K562 (cell line): ENCODE measurements around the gene VPS41. TPM values are rescaled to one million over a fixed set of nuclear protein-coding genes. Genes with fewer than 3 reads are reported as not detected.

Experiments used
- ATF3 ChIP-seq, 2 experiments: fragments of 450-650 bp in 1 of 2; sonication (generic) in 1 of 2; formaldehyde crosslinking in 1 of 2; IDR thresholded peaks in 1 of 2; conservative IDR thresholded peaks in 1 of 2; 2 replicates each; pipeline versions ENCODE4 v1.6.1 to v1.8.1; 2016 to 2023; ENCODE audit warnings: mild to moderate bottlenecking in 2 of 2, moderate library complexity in 2 of 2, inconsistent platforms in 1 of 2, missing genetic modification reagents in 1 of 2
- CBFA2T3 ChIP-seq: fragments of 450-650 bp; IDR thresholded peaks from 2 replicates; pipeline ENCODE4 v1.6.1; 2017
- CLOCK ChIP-seq: fragments of 250-450 bp; sonication (Bioruptor Pico); IDR thresholded peaks from 2 replicates; pipeline ENCODE4 v1.4.0; 2020; ENCODE audit warnings: mild to moderate bottlenecking, moderate library complexity, borderline replicate concordance
- CREBBP ChIP-seq: IDR thresholded peaks from one replicate; pipeline ENCODE4 v1.6.1; 2012; ENCODE audit warnings: low read depth, mild to moderate bottlenecking, control low read depth, inconsistent platforms, low read length
- E2F6 ChIP-seq, 2 experiments: IDR thresholded peaks; 2 replicates each; pipeline ENCODE4 v1.6.1; 2011; ENCODE audit warnings: borderline replicate concordance in 1 of 2, control low read depth in 1 of 2, low read depth in 1 of 2, low read length in 1 of 2, mild to moderate bottlenecking in 1 of 2, mixed read lengths in 1 of 2, moderate library complexity in 1 of 2; ENCODE audit not compliant: insufficient read depth in 1 of 2, insufficient read length in 1 of 2, poor library complexity in 1 of 2, severe bottlenecking in 1 of 2; ENCODE audit errors: extremely low read depth in 1 of 2
- ETS2 ChIP-seq: IDR thresholded peaks from 2 replicates; pipeline ENCODE4 v1.6.1; 2016; ENCODE audit warnings: borderline replicate concordance, missing genetic modification characterization, mild to moderate bottlenecking, moderate library complexity, missing compliant biosample characterization; ENCODE audit not compliant: poor library complexity, severe bottlenecking
- GTF2F1 ChIP-seq: IDR thresholded peaks from 2 replicates; pipeline ENCODE4 v1.6.1; 2011; ENCODE audit warnings: low read depth, low read length, improper control_type of control experiment
- KLF16 ChIP-seq: IDR thresholded peaks from 2 replicates; pipeline ENCODE4 v1.6.1; 2016; ENCODE audit warnings: antibody characterized with exemption
- MLX ChIP-seq, 2 experiments: fragments of 450-650 bp in 1 of 2; sonication (generic) in 1 of 2; formaldehyde crosslinking; conservative IDR thresholded peaks; 2 replicates each; pipeline versions ENCODE4 v1.4.0 to v1.8.1; 2020 to 2022; ENCODE audit warnings: mild to moderate bottlenecking in 1 of 2, missing genetic modification reagents in 1 of 2
- NR2C1 ChIP-seq, 2 experiments: fragments of 450-650 bp; IDR thresholded peaks; 2 replicates each; pipeline ENCODE4 v1.6.1; 2017; ENCODE audit warnings: mild to moderate bottlenecking in 2 of 2, antibody characterized with exemption in 1 of 2, inconsistent platforms in 1 of 2, missing compliant biosample characterization in 1 of 2, missing genetic modification characterization in 1 of 2
- PBX2 ChIP-seq, 2 experiments: IDR thresholded peaks in 1 of 2; conservative IDR thresholded peaks in 1 of 2; 2 replicates each; pipeline ENCODE4 v1.6.1; 2016; ENCODE audit warnings: low read depth in 2 of 2, mild to moderate bottlenecking in 1 of 2, missing compliant biosample characterization in 1 of 2, missing genetic modification characterization in 1 of 2, moderate library complexity in 1 of 2
- RFX7 ChIP-seq: fragments of 250-450 bp; sonication (Bioruptor Pico); IDR thresholded peaks from 2 replicates; pipeline ENCODE4 v1.5.1; 2021; ENCODE audit warnings: mild to moderate bottlenecking
- SMARCA4 ChIP-seq: fragments of 450-650 bp; IDR thresholded peaks from 2 replicates; pipeline ENCODE4 v1.6.1; 2016
- STAG1 ChIP-seq: sonication (generic); formaldehyde crosslinking; IDR thresholded peaks from 2 replicates; pipeline ENCODE4 v1.5.0; 2020; ENCODE audit warnings: missing genetic modification reagents, borderline replicate concordance
- ZNF124 ChIP-seq: sonication (generic); formaldehyde crosslinking; IDR thresholded peaks from 2 replicates; pipeline ENCODE4 v1.8.1; 2022; ENCODE audit warnings: missing genetic modification reagents
- ZNF175 ChIP-seq: fragments of 200-800 bp; sonication (Bioruptor generic); IDR thresholded peaks from 2 replicates; pipeline ENCODE4 v1.6.1; 2016; ENCODE audit warnings: low read depth, mild to moderate bottlenecking, missing genetic modification characterization, missing compliant biosample characterization
- ZNF239 ChIP-seq: fragments of 250-450 bp; sonication (Bioruptor Pico); IDR thresholded peaks from 2 replicates; pipeline ENCODE4 v1.4.0; 2020; ENCODE audit warnings: mild to moderate bottlenecking
- ZNF282 ChIP-seq: sonication (generic); formaldehyde crosslinking; IDR thresholded peaks from 2 replicates; pipeline ENCODE4 v1.8.1; 2023; ENCODE audit warnings: missing genetic modification reagents
- ZNF436 ChIP-seq: fragments of 250-450, 450-650 bp; sonication (Bioruptor Pico); formaldehyde crosslinking; IDR thresholded peaks from 2 replicates; pipeline ENCODE4 v1.7.0; 2020; ENCODE audit warnings: mild to moderate bottlenecking
- polyA plus RNA-seq, 8 experiments: library from polyadenylated mRNA; depleted of rRNA in 4 of 8; stranded (reverse) in 5 of 8; unstranded in 3 of 8; fragments of >200 nt; fragmentation: Nextera tagmentation in 2 of 8; fragmentation: Illumina TruSeq in 1 of 8; extraction: Ambion mirVana in 2 of 8; extraction: Trizol in 1 of 8; gene quantifications; 2 replicates each; pipeline versions ENCODE4 v1.2.1 to v1.2.3, GENCODE V29; 2011 to 2014; ENCODE audit warnings: inconsistent platforms in 1 of 8, missing spikeins in 1 of 8
- total RNA-seq, 7 experiments: library from RNA; depleted of rRNA in 6 of 7; stranded (reverse); fragments of >200 nt in 6 of 7; fragmentation: Illumina TruSeq in 2 of 7; extraction: Trizol in 2 of 7; gene quantifications; 2 replicates each; pipeline versions ENCODE4 v1.2.1 to v1.2.3, GENCODE V29; 2011 to 2021; ENCODE audit warnings: low replicate concordance in 1 of 7

The VPS41 gene
- total and polyA plus RNA-seq, 9 of the 15 experiments (the other 6 are each of a cell fraction or from before 2014, with no cell fraction given) = 17.7 to 46.8 (median 32.1) TPM

GRCh38 chr7:38806912-38807311 is 102.1 kb downstream of the VPS41 start (continued):
- TF ChIP-seq PBX2 (CRISPR knock-in tag; IDR thresholded peaks at IDR 0.05; ENCODE audit: low read depth) (no peak), PBX2 (tag; conservative IDR thresholded peaks at IDR 0.05; ENCODE audit: low read depth) (peak; percentile 43; the same call in 1 of the 2 replicates), CREBBP (no peak), CLOCK (CRISPR knock-in tag) (no peak), ZNF124 (CRISPR knock-in tag) (no peak), RFX7 (no peak), ZNF175 (no peak), ZNF282 (CRISPR knock-in tag) (no peak), SMARCA4 (peak; percentile 86), STAG1 (CRISPR knock-in tag) (no peak), ATF3 (IDR thresholded peaks at IDR 0.05) (peak; percentile 76), ATF3 (CRISPR knock-in tag; conservative IDR thresholded peaks at IDR 0.05) (no peak), ZNF436 (CRISPR knock-in tag) (no peak), ETS2 (tag) (no peak), E2F6 (IDR thresholded peaks at IDR 0.05; ENCODE audit: borderline replicate concordance in 1 of 2, extremely low read depth in 1 of 2, insufficient read depth in 1 of 2, insufficient read length in 1 of 2, low read depth in 1 of 2, low read length in 1 of 2, poor library complexity in 1 of 2, severe bottlenecking in 1 of 2) (no peak), NR2C1 (IDR thresholded peaks at IDR 0.05) (no peak), NR2C1 (tag; IDR thresholded peaks at IDR 0.05) (no peak), ZNF239 (CRISPR knock-in tag) (no peak), GTF2F1 (no peak), MLX (CRISPR knock-in tag; conservative IDR thresholded peaks at IDR 0.05) (no peak), CBFA2T3 (peak; percentile 87), KLF16 (no peak)
